ENCODE results near the gene RGL1. TPM values are rescaled to one million over a fixed set of nuclear protein-coding genes. Genes with fewer than 3 reads are reported as not detected.

RGL1 gene
- total and polyA plus RNA-seq, 9 of the 15 experiments (the other 6 are each of a cell fraction or from before 2014, with no cell fraction given), result under 0.01 to 0.07 (median 0.04) TPM

DNA sequence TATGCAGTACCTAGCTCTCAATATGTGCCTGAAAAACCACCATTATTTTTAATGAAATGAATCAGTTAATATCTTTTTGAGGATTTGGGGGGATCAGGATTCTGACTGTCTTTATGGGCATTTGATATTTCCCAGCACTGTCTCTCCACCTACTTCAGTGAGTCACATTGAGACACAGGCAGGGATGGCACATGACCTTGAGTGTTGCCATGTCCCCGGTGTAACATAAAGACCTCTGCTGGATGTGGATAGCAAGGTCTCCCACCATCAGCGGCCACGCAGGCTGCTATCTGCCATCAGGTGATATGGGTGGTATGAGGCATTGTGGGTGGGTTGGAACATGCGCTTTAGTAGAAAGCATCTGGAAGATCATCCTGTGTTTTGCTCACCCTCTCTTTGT lies 103.2 kb downstream of the RGL1 start:
- WGBS (ENCODE audit: insufficient coverage, low coverage, missing lambda C conversion rate), result 3% methylated on average over 4 of the region's 4 CpGs
- no peaks in the 10 kb centered on the region for H3K36me3 ChIP-seq (ENCODE audit: control insufficient read depth, insufficient read depth, low read length)
- no peak overlapping the region for H3K4me3 ChIP-seq
- intact Hi-C loops (cut with micrococcal nuclease) (no loop called here), in situ Hi-C loops (cut with MboI) (loop anchor here (10.0 kb wide), 1 partner anchor 253 kb away; the partner anchor contains the start of gene APOBEC4)
- no peak overlapping the region for H3K4me2 ChIP-seq (ENCODE audit: insufficient read depth, low read length)
- no peak overlapping the region for H3K9ac ChIP-seq (ENCODE audit: insufficient read depth in 1 of 2, low read depth in 2 of 2, low read length in 2 of 2)
- TF ChIP-seq ZKSCAN8 (CRISPR knock-in tag; IDR thresholded peaks at IDR 0.05) (no peak), TAL1 (IDR thresholded peaks at IDR 0.05) (peak; percentile 24; the same call in 1 of the 2 replicates), ZC3H4 (CRISPR knock-in tag; IDR thresholded peaks at IDR 0.05; ENCODE audit: borderline replicate concordance) (no peak), CBFA2T3 (IDR thresholded peaks at IDR 0.05) (peak; percentile 40; the same call in 1 of the 2 replicates), TBP (optimal IDR thresholded peaks at IDR 0.05; ENCODE audit: low read depth, low read length) (no peak)
- H3K79me2 ChIP-seq (ENCODE audit: control insufficient read depth, insufficient read depth, low read length), result no peaks in the 10 kb centered on the region
- FAIRE-seq (no peak), ATAC-seq (peak; percentile 30; the same call in 1 of the 3 replicates), DNase-seq (ENCODE audit: extremely low read depth in 1 of 4, low spot score in 3 of 4) (no peak)
- POLR2A ChIA-PET, result interaction anchor here (1.2 kb wide), 1 partner anchor 13 kb away, joined by 4 read pairs; no protein-coding TSS in a partner anchor
- no peaks in the 10 kb centered on the region for H3K4me1 ChIP-seq (replicated peaks in 1 of 2; ENCODE audit: control insufficient read depth in 2 of 2, insufficient read depth in 2 of 2, low read length in 2 of 2)
- H2AFZ ChIP-seq (ENCODE audit: low read depth, low read length), result no peak overlapping the region
- no peaks in the 10 kb centered on the region for H3K9me3 ChIP-seq (replicated peaks; ENCODE audit: control insufficient read depth, insufficient read depth, low read depth, low read length)
- no peaks in the 10 kb centered on the region for H4K20me1 ChIP-seq (replicated peaks; ENCODE audit: control insufficient read depth, insufficient read depth, low read length)
- peaks cover 2 to 8% of the 10 kb centered on the region in 2 experiments; a peak in 3 of 5 replicates for H3K27me3 ChIP-seq (ENCODE audit: control insufficient read depth in 2 of 2, insufficient read depth in 2 of 2, low read length in 2 of 2)
- CTCF ChIA-PET (ENCODE audit: low intra/inter-chr PET ratio), result no interaction called here
- no TSS peak for BruUV-seq (replicated peaks)
- H3K9me1 ChIP-seq (ENCODE audit: control insufficient read depth, insufficient read depth, low read length), result no peaks in the 10 kb centered on the region
- no peak overlapping the region for H3K27ac ChIP-seq (ENCODE audit: extremely low read depth, low read depth, low read length)

DNA sequence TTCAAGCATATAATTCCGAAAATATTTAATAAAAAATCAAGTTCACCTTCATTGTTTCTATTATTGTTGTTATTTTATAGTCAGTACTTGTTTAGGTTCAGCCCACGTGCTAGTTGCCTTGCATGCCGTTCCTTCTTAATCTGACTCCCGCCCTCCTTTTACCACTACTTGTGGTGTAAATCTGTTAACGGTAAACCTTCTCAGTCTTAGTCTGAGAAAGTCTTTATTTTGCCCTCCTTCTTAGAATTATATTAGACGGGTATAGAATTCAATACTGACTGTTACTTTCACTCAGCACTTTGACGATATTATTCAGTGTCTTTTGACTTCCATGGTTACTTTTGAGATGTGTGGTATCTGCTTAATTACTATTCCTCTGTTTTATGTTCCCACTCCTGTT lies 104.8 kb downstream of the RGL1 start:
- Histone ChIP-seq H4K20me1 (replicated peaks; ENCODE audit: control insufficient read depth, insufficient read depth, low read length) (no peaks in the 10 kb centered on the region), H3K4me2 (ENCODE audit: insufficient read depth, low read length) (no peak overlapping the region), H3K4me3 (no peak overlapping the region), H3K9me3 (replicated peaks; ENCODE audit: control insufficient read depth, insufficient read depth, low read depth, low read length) (no peaks in the 10 kb centered on the region), H3K27ac (ENCODE audit: extremely low read depth, low read depth, low read length) (no peak overlapping the region), H3K27me3 (ENCODE audit: control insufficient read depth in 2 of 2, insufficient read depth in 2 of 2, low read length in 2 of 2) (peaks cover 2 to 18% of the 10 kb centered on the region in 2 experiments; a peak in 4 of 5 replicates), H3K79me2 (ENCODE audit: control insufficient read depth, insufficient read depth, low read length) (no peaks in the 10 kb centered on the region), H3K4me1 (replicated peaks in 1 of 2; ENCODE audit: control insufficient read depth in 2 of 2, insufficient read depth in 2 of 2, low read length in 2 of 2) (no peaks in the 10 kb centered on the region), H3K9me1 (ENCODE audit: control insufficient read depth, insufficient read depth, low read length) (no peaks in the 10 kb centered on the region), H2AFZ (ENCODE audit: low read depth, low read length) (no peak overlapping the region), H3K36me3 (ENCODE audit: control insufficient read depth, insufficient read depth, low read length) (no peaks in the 10 kb centered on the region), H3K9ac (ENCODE audit: insufficient read depth in 1 of 2, low read depth in 2 of 2, low read length in 2 of 2) (no peak overlapping the region)
- no peak for DNase-seq (ENCODE audit: extremely low read depth in 1 of 4, low spot score in 3 of 4)
- WGBS (ENCODE audit: insufficient coverage, low coverage, missing lambda C conversion rate), result 6% methylated on average over 7 of the region's 7 CpGs
- FAIRE-seq, result no peak
- ChIA-PET POLR2A (no interaction called here), CTCF (ENCODE audit: low intra/inter-chr PET ratio) (no interaction called here)
- intact Hi-C loops (cut with micrococcal nuclease) (loop anchor here (10.0 kb wide), 3 partner anchors 225 to 755 kb away; no protein-coding TSS in a partner anchor), in situ Hi-C loops (cut with MboI) (loop anchor here (10.0 kb wide), 1 partner anchor 255 kb away; the partner anchor contains the start of gene APOBEC4)
- ATAC-seq, result no peak
- BruUV-seq (replicated peaks), result no TSS peak
- TF ChIP-seq, protein P1, sequence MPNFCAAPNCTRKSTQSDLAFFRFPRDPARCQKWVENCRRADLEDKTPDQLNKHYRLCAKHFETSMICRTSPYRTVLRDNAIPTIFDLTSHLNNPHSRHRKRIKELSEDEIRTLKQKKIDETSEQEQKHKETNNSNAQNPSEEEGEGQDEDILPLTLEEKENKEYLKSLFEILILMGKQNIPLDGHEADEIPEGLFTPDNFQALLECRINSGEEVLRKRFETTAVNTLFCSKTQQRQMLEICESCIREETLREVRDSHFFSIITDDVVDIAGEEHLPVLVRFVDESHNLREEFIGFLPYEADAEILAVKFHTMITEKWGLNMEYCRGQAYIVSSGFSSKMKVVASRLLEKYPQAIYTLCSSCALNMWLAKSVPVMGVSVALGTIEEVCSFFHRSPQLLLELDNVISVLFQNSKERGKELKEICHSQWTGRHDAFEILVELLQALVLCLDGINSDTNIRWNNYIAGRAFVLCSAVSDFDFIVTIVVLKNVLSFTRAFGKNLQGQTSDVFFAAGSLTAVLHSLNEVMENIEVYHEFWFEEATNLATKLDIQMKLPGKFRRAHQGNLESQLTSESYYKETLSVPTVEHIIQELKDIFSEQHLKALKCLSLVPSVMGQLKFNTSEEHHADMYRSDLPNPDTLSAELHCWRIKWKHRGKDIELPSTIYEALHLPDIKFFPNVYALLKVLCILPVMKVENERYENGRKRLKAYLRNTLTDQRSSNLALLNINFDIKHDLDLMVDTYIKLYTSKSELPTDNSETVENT (CRISPR knock-in tag; IDR thresholded peaks at IDR 0.05), result no peak
- TF ChIP-seq ZBTB1 (CRISPR knock-in tag; IDR thresholded peaks at IDR 0.05; ENCODE audit: borderline replicate concordance, low read depth) (no peak), ZNF224 (CRISPR knock-in tag; IDR thresholded peaks at IDR 0.05) (no peak), ZNF263 (CRISPR knock-in tag; IDR thresholded peaks at IDR 0.05; ENCODE audit: borderline replicate concordance) (no peak)
- TF ChIP-seq, protein P2, sequence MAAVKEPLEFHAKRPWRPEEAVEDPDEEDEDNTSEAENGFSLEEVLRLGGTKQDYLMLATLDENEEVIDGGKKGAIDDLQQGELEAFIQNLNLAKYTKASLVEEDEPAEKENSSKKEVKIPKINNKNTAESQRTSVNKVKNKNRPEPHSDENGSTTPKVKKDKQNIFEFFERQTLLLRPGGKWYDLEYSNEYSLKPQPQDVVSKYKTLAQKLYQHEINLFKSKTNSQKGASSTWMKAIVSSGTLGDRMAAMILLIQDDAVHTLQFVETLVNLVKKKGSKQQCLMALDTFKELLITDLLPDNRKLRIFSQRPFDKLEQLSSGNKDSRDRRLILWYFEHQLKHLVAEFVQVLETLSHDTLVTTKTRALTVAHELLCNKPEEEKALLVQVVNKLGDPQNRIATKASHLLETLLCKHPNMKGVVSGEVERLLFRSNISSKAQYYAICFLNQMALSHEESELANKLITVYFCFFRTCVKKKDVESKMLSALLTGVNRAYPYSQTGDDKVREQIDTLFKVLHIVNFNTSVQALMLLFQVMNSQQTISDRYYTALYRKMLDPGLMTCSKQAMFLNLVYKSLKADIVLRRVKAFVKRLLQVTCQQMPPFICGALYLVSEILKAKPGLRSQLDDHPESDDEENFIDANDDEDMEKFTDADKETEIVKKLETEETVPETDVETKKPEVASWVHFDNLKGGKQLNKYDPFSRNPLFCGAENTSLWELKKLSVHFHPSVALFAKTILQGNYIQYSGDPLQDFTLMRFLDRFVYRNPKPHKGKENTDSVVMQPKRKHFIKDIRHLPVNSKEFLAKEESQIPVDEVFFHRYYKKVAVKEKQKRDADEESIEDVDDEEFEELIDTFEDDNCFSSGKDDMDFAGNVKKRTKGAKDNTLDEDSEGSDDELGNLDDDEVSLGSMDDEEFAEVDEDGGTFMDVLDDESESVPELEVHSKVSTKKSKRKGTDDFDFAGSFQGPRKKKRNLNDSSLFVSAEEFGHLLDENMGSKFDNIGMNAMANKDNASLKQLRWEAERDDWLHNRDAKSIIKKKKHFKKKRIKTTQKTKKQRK (IDR thresholded peaks at IDR 0.05; ENCODE audit: borderline replicate concordance, low read depth, low read length), result no peak

All from K562 (cell line).